OCI-LY3 (cell line): ENCODE results near the gene TNP2.

ENCODE experiments used
- EZH2phosphoT487 ChIP-seq: fragments of 200-600 bp; shearing (Covaris generic); IDR thresholded peaks from 2 replicates; pipeline ENCODE4 v1.6.1; 2018; ENCODE audit warnings: antibody characterized with exemption, mixed run types, low read depth
- TF ChIP-seq, protein P1 (sequence below): fragments of 200-600, 300-600 bp; sonication (generic); IDR thresholded peaks from 2 replicates; pipeline ENCODE4 v1.5.1; 2014; ENCODE audit warnings: antibody characterized with exemption, low read length, low read depth

GRCh38 chr16:11274964-11275363 is 5.8 kb upstream of the TNP2 start:
- TF ChIP-seq, protein P1, sequence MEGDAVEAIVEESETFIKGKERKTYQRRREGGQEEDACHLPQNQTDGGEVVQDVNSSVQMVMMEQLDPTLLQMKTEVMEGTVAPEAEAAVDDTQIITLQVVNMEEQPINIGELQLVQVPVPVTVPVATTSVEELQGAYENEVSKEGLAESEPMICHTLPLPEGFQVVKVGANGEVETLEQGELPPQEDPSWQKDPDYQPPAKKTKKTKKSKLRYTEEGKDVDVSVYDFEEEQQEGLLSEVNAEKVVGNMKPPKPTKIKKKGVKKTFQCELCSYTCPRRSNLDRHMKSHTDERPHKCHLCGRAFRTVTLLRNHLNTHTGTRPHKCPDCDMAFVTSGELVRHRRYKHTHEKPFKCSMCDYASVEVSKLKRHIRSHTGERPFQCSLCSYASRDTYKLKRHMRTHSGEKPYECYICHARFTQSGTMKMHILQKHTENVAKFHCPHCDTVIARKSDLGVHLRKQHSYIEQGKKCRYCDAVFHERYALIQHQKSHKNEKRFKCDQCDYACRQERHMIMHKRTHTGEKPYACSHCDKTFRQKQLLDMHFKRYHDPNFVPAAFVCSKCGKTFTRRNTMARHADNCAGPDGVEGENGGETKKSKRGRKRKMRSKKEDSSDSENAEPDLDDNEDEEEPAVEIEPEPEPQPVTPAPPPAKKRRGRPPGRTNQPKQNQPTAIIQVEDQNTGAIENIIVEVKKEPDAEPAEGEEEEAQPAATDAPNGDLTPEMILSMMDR, result no peak
- TF ChIP-seq EZH2phosphoT487, result no peak
